HEK293 (cell line): ENCODE results near the gene MYOD1.

Experiments used
- CTCF ChIA-PET: fragments of 350-600 bp; formaldehyde crosslinking; extraction: SDS; loops from one replicate; lab custom pipeline; 2021; ENCODE audit warnings: antibody characterized with exemption; lab: Yijun Ruan, JAX
- POLR2A ChIA-PET: fragments of 300-600 bp; formaldehyde crosslinking; extraction: SDS; loops from one replicate; lab custom pipeline; 2020; ENCODE audit warnings: antibody characterized with exemption, inconsistent platforms; lab: Yijun Ruan, JAX
- H3K27ac ChIP-seq: fragments of 200-500 bp; sonication (Bioruptor generic); 2 replicates; pipeline ENCODE4 v1.5.1; 2014; ENCODE audit warnings: low read depth, low read length, control low read depth, inconsistent platforms; ENCODE audit errors: extremely low read depth
- H3K36me3 ChIP-seq, 2 experiments: fragments of 200-500 bp in 1 of 2; sonication (Bioruptor generic) in 1 of 2; 1 replicate in 1 of 2; 2 replicates in 1 of 2; pipeline ENCODE4 v1.5.1; 2014 to 2017; ENCODE audit warnings: inconsistent platforms in 2 of 2, low read length in 2 of 2; ENCODE audit not compliant: control insufficient read depth in 2 of 2, insufficient read depth in 1 of 2
- H3K4me1 ChIP-seq: fragments of 200-500 bp; sonication (Bioruptor generic); 2 replicates; pipeline ENCODE4 v1.5.1; 2014; ENCODE audit warnings: mild to moderate bottlenecking, low read length, inconsistent platforms; ENCODE audit not compliant: control insufficient read depth, insufficient read depth
- H3K4me3 ChIP-seq: 2 replicates; pipeline ENCODE4 v1.5.1; 2011; ENCODE audit warnings: low read depth, mild to moderate bottlenecking, control low read depth, low read length, moderate library complexity
- H3K9me3 ChIP-seq: fragments of 200-500 bp; sonication (Bioruptor generic); 2 replicates; pipeline ENCODE4 v1.5.1; 2014; ENCODE audit warnings: low read depth, low read length, inconsistent platforms; ENCODE audit not compliant: control insufficient read depth, insufficient read depth
- KLF10 ChIP-seq: fragments of 450-650 bp; IDR thresholded peaks from 2 replicates; pipeline ENCODE4 v1.5.1; 2018; ENCODE audit warnings: missing biosample characterization, mild to moderate bottlenecking, missing genetic modification characterization
- KLF9 ChIP-seq: fragments of 450-650 bp; formaldehyde crosslinking; IDR thresholded peaks from 2 replicates; pipeline ENCODE4 v1.5.1; 2016; ENCODE audit warnings: missing biosample characterization, missing genetic modification characterization, low read depth
- ZNF335 ChIP-seq: fragments of 450-650 bp; formaldehyde crosslinking; conservative IDR thresholded peaks from 2 replicates; pipeline ENCODE4 v1.5.1; 2016; ENCODE audit warnings: missing biosample characterization, missing genetic modification characterization
- ZNF501 ChIP-seq: fragments of 450-650 bp; formaldehyde crosslinking; IDR thresholded peaks from 2 replicates; pipeline ENCODE4 v1.5.1; 2016; ENCODE audit warnings: missing biosample characterization, missing genetic modification characterization
- ZNF600 ChIP-seq: fragments of 450-650 bp; formaldehyde crosslinking; IDR thresholded peaks from 2 replicates; pipeline ENCODE4 v1.5.1; 2016; ENCODE audit warnings: missing biosample characterization, missing genetic modification characterization
- ZNF670 ChIP-seq: fragments of 450-650 bp; formaldehyde crosslinking; IDR thresholded peaks from 2 replicates; pipeline ENCODE4 v1.5.1; 2016; ENCODE audit warnings: missing biosample characterization, missing genetic modification characterization, low read depth
- TF ChIP-seq, protein P1 (sequence below): sonication (generic); formaldehyde crosslinking; IDR thresholded peaks from 2 replicates; pipeline ENCODE4 v1.8.1; 2022; ENCODE audit warnings: mild to moderate bottlenecking, moderate library complexity, missing genetic modification reagents
- TF ChIP-seq, protein P2 (sequence below): fragments of 450-650 bp; formaldehyde crosslinking; IDR thresholded peaks from 2 replicates; pipeline ENCODE4 v1.5.1; 2017; ENCODE audit warnings: missing biosample characterization, missing genetic modification characterization
- TF ChIP-seq, protein P3 (sequence below): fragments of 450-650 bp; formaldehyde crosslinking; IDR thresholded peaks from 2 replicates; pipeline ENCODE4 v1.5.1; 2016; ENCODE audit warnings: missing biosample characterization, missing genetic modification characterization
- TF ChIP-seq, protein P4 (sequence below): fragments of 450-650 bp; formaldehyde crosslinking; IDR thresholded peaks from 2 replicates; pipeline ENCODE4 v1.5.1; 2016; ENCODE audit warnings: missing biosample characterization, missing genetic modification characterization
- TF ChIP-seq, protein P5 (sequence below): fragments of 450-650 bp; formaldehyde crosslinking; IDR thresholded peaks from 2 replicates; pipeline ENCODE4 v1.5.1; 2016; ENCODE audit warnings: missing biosample characterization, missing genetic modification characterization, borderline replicate concordance
- TF ChIP-seq, protein P6 (sequence below): fragments of 450-650 bp; formaldehyde crosslinking; IDR thresholded peaks from 2 replicates; pipeline ENCODE4 v1.5.1; 2016; ENCODE audit warnings: missing biosample characterization, missing genetic modification characterization, borderline replicate concordance
- TF ChIP-seq, protein P7 (sequence below): fragments of 450-650 bp; formaldehyde crosslinking; IDR thresholded peaks from 2 replicates; pipeline ENCODE4 v1.5.1; 2016; ENCODE audit warnings: missing biosample characterization, missing genetic modification characterization, low read depth

Gene MYOD1

DNA sequence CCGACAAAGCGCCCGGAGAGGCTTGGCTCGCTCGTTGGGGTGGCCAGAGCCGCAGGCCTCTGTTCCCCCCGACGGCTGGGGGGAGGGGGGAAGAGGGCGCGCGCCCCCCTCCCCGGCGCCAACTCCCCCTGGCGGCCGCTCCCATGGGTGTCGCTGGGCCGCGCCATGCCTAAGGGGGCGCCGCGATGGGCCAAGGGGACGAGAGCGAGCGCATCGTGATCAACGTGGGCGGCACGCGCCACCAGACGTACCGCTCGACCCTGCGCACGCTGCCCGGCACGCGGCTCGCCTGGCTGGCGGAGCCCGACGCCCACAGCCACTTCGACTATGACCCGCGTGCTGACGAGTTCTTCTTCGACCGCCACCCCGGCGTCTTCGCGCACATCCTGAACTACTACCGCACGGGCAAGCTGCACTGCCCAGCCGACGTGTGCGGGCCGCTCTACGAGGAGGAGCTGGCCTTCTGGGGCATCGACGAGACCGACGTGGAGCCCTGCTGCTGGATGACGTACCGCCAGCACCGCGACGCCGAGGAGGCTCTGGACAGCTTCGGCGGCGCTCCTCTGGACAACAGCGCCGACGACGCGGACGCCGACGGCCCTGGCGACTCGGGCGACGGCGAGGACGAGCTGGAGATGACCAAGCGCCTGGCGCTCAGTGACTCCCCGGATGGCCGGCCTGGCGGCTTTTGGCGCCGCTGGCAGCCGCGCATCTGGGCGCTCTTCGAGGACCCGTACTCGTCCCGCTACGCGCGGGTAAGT is 16.6 kb downstream of the MYOD1 start:
- Histone ChIP-seq H3K4me1 (no peaks in the 10 kb centered on the region), H3K36me3 (no peaks in the 10 kb centered on the region), H3K4me3 (peak overlapping the region; percentile 53), H3K9me3 (no peaks in the 10 kb centered on the region), H3K27ac (no peak overlapping the region)
- no peak for TF ChIP-seq ZNF335 (tag by site-specific recombination)
- TF ChIP-seq, protein P1, sequence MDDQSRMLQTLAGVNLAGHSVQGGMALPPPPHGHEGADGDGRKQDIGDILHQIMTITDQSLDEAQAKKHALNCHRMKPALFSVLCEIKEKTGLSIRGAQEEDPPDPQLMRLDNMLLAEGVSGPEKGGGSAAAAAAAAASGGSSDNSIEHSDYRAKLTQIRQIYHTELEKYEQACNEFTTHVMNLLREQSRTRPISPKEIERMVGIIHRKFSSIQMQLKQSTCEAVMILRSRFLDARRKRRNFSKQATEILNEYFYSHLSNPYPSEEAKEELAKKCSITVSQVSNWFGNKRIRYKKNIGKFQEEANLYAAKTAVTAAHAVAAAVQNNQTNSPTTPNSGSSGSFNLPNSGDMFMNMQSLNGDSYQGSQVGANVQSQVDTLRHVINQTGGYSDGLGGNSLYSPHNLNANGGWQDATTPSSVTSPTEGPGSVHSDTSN (CRISPR knock-in tag) = 0 out of 2 replicates have a peak, but pooled peaks have one; percentile 16
- TF ChIP-seq, protein P2, sequence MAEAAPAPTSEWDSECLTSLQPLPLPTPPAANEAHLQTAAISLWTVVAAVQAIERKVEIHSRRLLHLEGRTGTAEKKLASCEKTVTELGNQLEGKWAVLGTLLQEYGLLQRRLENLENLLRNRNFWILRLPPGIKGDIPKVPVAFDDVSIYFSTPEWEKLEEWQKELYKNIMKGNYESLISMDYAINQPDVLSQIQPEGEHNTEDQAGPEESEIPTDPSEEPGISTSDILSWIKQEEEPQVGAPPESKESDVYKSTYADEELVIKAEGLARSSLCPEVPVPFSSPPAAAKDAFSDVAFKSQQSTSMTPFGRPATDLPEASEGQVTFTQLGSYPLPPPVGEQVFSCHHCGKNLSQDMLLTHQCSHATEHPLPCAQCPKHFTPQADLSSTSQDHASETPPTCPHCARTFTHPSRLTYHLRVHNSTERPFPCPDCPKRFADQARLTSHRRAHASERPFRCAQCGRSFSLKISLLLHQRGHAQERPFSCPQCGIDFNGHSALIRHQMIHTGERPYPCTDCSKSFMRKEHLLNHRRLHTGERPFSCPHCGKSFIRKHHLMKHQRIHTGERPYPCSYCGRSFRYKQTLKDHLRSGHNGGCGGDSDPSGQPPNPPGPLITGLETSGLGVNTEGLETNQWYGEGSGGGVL (tag by site-specific recombination) = peak; percentile 79
- ChIA-PET POLR2A (no interaction called here), CTCF (interaction anchor here (0.7 to 7.8 kb wide), 3 partner anchors 93 to 246 kb away, joined by 3 to 357 read pairs (median 3); no protein-coding TSS in a partner anchor)

DNA sequence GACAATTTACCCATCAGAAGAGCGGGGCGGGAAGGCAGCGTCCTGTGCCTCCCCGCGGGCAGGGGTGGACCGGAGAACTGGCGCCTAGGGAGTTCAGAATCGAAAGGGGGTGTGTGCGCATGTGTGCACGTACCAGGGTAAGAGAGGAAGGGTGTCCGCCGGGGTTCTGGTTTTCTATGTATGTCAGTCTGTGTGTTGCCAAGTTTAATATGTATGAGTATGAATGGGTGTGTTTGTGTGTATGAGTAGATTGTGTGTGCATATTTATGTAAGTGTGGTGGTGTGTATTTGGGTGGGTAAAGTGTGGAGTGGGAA is 17.2 kb downstream of the MYOD1 start:
- TF ChIP-seq, protein P3, sequence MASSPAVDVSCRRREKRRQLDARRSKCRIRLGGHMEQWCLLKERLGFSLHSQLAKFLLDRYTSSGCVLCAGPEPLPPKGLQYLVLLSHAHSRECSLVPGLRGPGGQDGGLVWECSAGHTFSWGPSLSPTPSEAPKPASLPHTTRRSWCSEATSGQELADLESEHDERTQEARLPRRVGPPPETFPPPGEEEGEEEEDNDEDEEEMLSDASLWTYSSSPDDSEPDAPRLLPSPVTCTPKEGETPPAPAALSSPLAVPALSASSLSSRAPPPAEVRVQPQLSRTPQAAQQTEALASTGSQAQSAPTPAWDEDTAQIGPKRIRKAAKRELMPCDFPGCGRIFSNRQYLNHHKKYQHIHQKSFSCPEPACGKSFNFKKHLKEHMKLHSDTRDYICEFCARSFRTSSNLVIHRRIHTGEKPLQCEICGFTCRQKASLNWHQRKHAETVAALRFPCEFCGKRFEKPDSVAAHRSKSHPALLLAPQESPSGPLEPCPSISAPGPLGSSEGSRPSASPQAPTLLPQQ = no peak
- TF ChIP-seq ZNF600 (tag by site-specific recombination) = 0 out of 2 replicates have a peak, but pooled peaks have one; percentile 42
- TF ChIP-seq, protein P4, sequence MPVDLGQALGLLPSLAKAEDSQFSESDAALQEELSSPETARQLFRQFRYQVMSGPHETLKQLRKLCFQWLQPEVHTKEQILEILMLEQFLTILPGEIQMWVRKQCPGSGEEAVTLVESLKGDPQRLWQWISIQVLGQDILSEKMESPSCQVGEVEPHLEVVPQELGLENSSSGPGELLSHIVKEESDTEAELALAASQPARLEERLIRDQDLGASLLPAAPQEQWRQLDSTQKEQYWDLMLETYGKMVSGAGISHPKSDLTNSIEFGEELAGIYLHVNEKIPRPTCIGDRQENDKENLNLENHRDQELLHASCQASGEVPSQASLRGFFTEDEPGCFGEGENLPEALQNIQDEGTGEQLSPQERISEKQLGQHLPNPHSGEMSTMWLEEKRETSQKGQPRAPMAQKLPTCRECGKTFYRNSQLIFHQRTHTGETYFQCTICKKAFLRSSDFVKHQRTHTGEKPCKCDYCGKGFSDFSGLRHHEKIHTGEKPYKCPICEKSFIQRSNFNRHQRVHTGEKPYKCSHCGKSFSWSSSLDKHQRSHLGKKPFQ = peak; percentile 74
- TF ChIP-seq, protein P5, sequence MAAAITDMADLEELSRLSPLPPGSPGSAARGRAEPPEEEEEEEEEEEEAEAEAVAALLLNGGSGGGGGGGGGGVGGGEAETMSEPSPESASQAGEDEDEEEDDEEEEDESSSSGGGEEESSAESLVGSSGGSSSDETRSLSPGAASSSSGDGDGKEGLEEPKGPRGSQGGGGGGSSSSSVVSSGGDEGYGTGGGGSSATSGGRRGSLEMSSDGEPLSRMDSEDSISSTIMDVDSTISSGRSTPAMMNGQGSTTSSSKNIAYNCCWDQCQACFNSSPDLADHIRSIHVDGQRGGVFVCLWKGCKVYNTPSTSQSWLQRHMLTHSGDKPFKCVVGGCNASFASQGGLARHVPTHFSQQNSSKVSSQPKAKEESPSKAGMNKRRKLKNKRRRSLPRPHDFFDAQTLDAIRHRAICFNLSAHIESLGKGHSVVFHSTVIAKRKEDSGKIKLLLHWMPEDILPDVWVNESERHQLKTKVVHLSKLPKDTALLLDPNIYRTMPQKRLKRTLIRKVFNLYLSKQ (tag by site-specific recombination) = no peak
- Histone ChIP-seq H3K4me1 (no peaks in the 10 kb centered on the region), H3K4me3 (no peak overlapping the region), H3K9me3 (no peaks in the 10 kb centered on the region), H3K36me3 (no peaks in the 10 kb centered on the region), H3K27ac (no peak overlapping the region)
- CTCF ChIA-PET = interaction anchor here (1.1 to 7.8 kb wide), 2 partner anchors 14 to 245 kb away, joined by 3 to 357 read pairs; no protein-coding TSS in a partner anchor
- POLR2A ChIA-PET = no interaction called here

DNA sequence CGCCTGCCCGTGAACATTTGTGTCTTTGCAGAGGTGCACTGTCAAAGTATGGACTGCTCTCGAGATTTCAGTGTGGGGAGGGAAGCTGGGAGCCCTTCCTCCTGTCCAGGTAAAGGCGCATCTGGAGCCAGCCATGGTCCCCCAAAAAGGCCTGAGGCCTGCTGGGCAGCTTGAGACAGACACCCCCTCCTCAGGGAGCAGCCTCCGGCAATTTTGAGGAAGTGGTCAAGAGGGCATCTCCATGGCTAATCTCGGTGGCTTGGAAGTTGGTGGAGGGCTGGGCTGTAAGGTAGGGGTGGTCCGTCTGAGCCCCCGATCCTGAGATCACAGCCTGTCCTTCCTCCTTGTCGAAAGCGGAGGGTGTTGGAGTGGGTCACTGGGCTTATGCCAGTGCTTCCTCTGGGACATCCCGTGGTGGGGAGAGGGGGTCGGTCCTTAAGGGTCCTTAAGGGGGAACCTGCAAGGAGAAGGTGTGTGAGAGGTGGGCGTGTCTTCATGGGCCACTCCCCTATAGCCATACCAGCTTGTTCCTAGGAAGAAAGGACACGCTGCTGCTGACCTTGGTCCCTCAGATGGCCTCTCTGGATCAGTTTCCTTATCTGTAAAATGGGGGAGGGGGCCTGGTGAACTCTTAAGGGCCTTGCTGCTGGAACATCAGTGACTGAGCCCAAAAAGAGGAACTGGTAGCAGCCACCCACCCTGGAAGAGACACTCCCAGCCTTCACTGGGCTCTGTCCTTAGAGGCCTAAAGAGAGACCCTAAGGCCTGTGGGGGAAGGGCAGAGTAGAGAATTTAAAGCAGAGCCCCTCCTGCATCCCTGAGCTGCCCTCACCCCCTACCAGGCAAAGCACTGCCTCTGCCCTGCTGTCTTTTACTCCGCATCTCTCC is 17.8 kb downstream of the MYOD1 start:
- CTCF ChIA-PET = interaction anchor here (1.1 to 1.8 kb wide), 3 partner anchors 15 to 243 kb away, joined by 3 to 5 read pairs (median 3); no protein-coding TSS in a partner anchor
- Histone ChIP-seq H3K36me3 (no peaks in the 10 kb centered on the region), H3K9me3 (no peaks in the 10 kb centered on the region), H3K27ac (no peak overlapping the region), H3K4me1 (no peaks in the 10 kb centered on the region), H3K4me3 (no peak overlapping the region)
- POLR2A ChIA-PET = no interaction called here
- TF ChIP-seq, protein P6, sequence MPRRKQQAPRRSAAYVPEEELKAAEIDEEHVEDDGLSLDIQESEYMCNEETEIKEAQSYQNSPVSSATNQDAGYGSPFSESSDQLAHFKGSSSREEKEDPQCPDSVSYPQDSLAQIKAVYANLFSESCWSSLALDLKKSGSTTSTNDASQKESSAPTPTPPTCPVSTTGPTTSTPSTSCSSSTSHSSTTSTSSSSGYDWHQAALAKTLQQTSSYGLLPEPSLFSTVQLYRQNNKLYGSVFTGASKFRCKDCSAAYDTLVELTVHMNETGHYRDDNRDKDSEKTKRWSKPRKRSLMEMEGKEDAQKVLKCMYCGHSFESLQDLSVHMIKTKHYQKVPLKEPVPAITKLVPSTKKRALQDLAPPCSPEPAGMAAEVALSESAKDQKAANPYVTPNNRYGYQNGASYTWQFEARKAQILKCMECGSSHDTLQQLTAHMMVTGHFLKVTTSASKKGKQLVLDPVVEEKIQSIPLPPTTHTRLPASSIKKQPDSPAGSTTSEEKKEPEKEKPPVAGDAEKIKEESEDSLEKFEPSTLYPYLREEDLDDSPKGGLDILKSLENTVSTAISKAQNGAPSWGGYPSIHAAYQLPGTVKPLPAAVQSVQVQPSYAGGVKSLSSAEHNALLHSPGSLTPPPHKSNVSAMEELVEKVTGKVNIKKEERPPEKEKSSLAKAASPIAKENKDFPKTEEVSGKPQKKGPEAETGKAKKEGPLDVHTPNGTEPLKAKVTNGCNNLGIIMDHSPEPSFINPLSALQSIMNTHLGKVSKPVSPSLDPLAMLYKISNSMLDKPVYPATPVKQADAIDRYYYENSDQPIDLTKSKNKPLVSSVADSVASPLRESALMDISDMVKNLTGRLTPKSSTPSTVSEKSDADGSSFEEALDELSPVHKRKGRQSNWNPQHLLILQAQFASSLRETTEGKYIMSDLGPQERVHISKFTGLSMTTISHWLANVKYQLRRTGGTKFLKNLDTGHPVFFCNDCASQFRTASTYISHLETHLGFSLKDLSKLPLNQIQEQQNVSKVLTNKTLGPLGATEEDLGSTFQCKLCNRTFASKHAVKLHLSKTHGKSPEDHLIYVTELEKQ (tag by site-specific recombination) = no peak
- TF ChIP-seq ZNF501 (tag by site-specific recombination) (no peak), KLF10 (tag by site-specific recombination) (peak; percentile 32; the same call in 1 of the 2 replicates), KLF9 (tag by site-specific recombination) (peak; percentile 81), ZNF670 (tag by site-specific recombination) (no peak)
- TF ChIP-seq, protein P7, sequence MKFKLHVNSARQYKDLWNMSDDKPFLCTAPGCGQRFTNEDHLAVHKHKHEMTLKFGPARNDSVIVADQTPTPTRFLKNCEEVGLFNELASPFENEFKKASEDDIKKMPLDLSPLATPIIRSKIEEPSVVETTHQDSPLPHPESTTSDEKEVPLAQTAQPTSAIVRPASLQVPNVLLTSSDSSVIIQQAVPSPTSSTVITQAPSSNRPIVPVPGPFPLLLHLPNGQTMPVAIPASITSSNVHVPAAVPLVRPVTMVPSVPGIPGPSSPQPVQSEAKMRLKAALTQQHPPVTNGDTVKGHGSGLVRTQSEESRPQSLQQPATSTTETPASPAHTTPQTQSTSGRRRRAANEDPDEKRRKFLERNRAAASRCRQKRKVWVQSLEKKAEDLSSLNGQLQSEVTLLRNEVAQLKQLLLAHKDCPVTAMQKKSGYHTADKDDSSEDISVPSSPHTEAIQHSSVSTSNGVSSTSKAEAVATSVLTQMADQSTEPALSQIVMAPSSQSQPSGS (tag by site-specific recombination) = no peak
